ELR (cell line): ENCODE measurements around the gene GCM1.

Experiments used
- DNase-seq: peaks from one replicate; pipeline ENCODE4 v3.0.0-alpha.2; 2015; ENCODE audit warnings: low read depth

GCM1 gene

DNA sequence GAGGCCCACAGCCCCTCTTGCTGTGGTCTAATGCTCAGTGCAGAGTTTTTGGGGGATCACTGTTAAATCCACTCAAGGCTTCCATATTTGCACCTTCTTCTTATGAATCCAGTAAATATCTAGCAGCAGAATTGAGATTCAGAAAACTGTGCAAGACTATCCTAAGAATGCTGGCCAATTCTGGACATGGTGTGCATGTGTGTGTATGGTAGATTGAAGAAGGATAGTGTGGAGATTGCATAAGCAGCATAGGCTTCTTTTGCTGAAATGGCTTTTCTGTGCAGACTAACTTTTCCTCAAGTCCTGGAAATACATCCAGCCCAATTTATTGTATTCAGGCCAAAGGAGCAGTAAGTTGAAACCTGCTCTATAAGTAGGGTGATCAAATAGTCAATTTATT is 43.7 kb downstream of the GCM1 start:
- DNase-seq, result no peak

DNA sequence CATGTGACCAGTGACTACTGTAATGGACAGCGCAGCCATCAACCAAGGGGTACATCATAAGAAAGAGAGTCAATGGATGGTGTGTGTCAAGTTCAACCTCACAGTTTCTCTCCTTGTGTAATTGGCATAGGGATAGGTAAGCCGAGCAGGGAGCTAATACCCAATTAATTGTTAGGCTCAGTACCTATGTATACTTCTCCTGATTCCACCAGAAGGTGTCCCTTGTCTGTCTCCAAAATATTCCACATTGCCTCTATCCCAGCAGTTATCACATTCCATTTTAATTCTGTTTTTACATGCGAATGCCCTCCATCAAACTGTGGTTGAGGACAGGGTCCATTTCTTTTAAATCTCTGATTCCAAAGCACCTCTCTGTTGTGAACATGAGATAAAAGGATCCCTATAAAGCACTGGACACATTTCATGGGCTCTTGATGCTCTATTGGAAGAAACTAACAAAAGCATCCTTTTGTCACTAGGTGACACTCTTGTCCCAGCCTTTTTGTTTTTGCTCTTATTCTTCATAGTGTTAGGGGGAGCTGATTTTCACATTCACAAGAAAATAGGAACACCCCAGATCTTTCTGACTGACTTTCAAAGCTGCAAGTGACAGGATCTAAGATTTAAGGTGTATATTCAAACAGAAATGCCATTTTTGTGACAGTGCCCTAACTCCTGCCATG is 44.5 kb downstream of the GCM1 start:
- DNase-seq, result peak; percentile 42

DNA sequence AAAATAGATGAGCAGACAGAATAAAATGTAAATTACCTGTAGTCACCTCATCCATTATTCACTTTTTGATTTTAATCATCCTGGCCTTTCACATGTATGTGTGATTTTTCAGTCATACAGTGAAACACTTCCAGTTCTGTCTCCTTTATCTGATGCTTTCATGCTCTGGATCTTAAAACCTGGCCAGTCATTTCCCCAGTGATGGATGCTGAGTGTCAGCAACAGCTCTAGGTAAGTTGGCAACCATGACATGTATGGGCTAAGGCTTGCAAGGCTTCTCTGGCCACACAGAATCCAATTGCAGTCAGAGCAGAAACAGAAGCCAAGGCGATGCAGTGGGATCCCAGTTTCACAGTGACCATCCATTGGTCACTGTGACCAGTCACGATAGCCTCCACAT is 47.6 kb downstream of the GCM1 start:
- DNase-seq, result no peak

DNA sequence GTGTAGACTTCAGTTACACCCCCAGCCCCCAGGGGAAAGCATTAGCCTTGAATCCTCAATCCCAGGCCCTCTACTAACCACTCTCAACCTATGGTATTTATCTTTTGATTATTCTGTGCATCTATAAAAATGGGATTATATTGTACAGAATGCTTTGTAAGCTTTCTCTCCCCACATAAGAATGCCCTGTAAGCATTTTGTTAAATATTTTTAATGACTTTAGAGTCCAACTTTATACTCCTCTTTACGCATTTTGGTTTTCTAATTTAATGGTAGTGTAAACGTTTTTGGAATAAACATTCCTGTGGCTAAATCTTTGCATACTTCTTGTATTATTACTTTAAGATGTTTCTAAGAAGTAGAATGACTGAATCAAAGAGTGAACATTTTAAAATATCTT is 48.1 kb downstream of the GCM1 start:
- no peak for DNase-seq

DNA sequence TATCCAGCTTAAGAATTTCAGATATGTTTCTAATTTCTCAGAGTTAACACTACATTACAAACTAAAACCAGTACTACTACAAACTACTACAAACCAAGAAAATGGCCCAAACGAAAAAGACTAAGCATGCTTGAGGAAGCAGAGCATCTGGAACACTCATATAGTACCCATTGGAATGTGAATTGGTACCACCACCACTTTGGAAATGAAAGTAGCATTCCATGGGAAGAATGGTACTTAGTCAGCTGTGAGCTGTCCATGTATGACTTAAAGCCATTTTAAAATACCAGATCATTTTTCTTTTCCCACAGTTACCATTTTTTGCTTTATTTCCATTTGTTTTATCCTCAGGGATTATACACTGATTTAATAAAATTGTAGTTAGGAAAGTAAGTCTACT is 52.9 kb downstream of the GCM1 start:
- peak; percentile 65 for DNase-seq

DNA sequence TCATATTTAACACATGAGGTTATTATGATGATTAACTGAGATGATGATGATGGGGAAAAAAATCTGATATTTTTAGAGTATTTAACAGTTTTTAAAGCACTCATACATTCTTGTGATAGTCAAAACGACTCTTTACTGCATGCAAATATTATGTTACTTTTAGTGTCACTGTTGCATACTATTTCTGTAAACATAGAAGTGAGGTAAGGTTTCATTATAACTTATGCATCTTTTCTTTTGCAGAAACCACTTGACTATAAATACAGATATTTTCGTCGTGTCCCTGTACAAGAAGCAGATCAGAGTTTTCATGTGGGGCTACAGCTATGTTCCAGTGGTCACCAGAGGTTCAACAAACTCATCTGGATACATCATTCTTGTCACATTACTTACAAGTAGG is 53.4 kb downstream of the GCM1 start:
- DNase-seq, result no peak

DNA sequence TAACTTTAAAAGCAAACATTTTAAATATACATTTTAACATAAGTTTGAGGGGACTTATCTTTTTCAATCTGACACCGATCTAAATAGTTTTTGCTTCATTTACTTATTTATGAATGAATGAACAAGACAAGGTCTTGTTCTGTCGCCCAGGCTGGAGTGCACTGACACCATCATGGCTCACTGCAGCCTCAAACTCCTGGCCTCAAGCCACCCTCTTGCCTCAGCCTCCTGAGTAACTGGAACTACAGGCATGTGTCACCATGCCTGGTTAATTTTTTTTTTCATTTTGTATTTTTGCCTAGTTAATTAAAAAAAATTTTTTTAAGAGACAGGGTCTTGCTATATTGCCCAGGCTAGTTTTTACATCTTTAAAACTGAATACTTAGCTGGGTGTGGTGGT is 58.1 kb downstream of the GCM1 start:
- peak; percentile 62 for DNase-seq

DNA sequence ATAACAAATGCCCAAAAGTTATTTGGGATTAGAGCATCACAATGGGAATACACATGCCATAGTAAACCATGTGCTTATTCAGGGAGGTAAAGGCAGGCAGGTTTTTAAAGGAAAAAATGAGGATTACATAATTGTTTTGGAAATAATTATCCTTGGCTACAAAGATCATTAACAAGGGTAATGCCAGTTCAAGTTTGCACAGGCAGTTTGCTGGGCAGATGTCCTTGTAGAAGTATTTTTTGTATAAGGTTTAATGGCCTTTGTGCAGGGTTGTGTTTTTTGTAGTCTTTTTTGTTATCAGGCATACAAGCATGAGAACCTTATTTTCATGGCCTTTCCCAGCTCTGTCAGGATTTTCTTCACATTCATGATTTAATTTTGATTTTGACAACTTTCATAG is 58.7 kb downstream of the GCM1 start:
- DNase-seq, result no peak

DNA sequence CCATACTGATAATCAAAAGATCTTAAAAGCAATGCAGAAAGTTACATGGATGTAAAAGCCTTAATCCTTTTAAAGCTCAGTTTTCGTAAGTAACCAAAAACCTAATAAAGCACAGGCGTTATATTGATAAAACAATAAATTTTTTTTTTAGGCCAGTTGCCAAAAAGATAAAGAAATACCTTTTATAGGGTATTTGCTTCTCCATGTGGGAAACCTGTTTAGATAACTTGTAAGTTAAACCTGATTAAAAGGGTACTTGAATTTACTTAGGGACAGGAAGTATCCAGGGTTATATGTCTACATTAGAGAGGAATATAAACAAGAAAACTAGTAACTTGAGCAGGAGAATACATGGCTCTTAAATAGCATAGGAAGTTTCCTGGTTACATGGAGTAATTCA is 62.3 kb downstream of the GCM1 start:
- DNase-seq, result no peak

DNA sequence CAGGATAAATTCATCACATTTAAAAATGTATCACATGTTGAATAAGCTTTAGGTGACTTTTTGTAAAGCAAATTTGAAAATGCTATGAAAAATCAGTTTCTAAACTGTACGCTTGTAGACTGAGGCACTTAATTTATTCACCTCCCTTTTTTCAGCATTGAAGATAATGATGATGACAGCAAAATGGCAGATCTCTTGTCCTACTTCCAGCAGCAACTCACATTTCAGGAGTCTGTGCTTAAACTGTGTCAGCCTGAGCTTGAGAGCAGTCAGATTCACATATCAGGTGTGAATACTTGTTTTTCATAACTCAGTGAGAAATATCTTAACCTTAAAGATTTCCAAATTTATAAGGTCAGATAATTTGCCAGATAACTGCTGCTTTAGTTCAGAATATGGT is 67.8 kb downstream of the GCM1 start:
- DNase-seq, result no peak
